Endothelial cell of umbilical vein (primary cell): ENCODE results near the gene FAM120AOS. TPM values are rescaled to one million over a fixed set of nuclear protein-coding genes. Genes with fewer than 3 reads are reported as not detected.

Source experiments
- BruUV-seq: library from RNA; stranded (reverse); fragments of 400-500 nt; replicated peaks from 2 replicates; lab custom pipeline; 2021; lab: Mats Ljungman, UMichigan
- CTCF ChIA-PET: fragments of 300-600, 350-600 bp; sonication (Branson Sonifier 250); formaldehyde crosslinking; loops from one replicate; lab custom pipeline; 2021; ENCODE audit warnings: antibody characterized with exemption, inconsistent platforms; lab: Charles Lee
- POLR2A ChIA-PET: fragments of 300-600, 350-600 bp; sonication (Branson Sonifier 250); formaldehyde crosslinking; loops from one replicate; lab custom pipeline; 2021; ENCODE audit warnings: antibody characterized with exemption, inconsistent platforms; lab: Charles Lee
- DNase-seq: peaks from one replicate; pipeline ENCODE4 v3.0.0-alpha.2; 2011; ENCODE audit warnings: low read depth, low spot score
- FAIRE-seq: peaks from 2 replicates; lab custom pipeline; 2011; peaks lifted over from hg19 to GRCh38; lab: Jason Lieb, UNC
- H2AFZ ChIP-seq: 2 replicates; pipeline ENCODE4 v1.6.0; 2012; ENCODE audit warnings: low read depth, low read length, control low read depth, inconsistent platforms
- H3K27ac ChIP-seq: 2 replicates; pipeline ENCODE4 v1.5.1; 2011; ENCODE audit warnings: low read depth, mild to moderate bottlenecking, control low read depth, low read length, moderate library complexity; ENCODE audit not compliant: insufficient read depth
- H3K27me3 ChIP-seq, 2 experiments: 2 replicates each; pipeline versions ENCODE4 v1.6.0 to v1.6.1; 2011; ENCODE audit warnings: low read length in 2 of 2, mixed read lengths in 1 of 2; ENCODE audit not compliant: control insufficient read depth in 2 of 2, insufficient read depth in 2 of 2
- H3K36me3 ChIP-seq, 2 experiments: 2 replicates in 1 of 2; 3 replicates in 1 of 2; pipeline ENCODE4 v1.5.1; 2011; ENCODE audit warnings: low read length in 2 of 2, mild to moderate bottlenecking in 1 of 2, moderate library complexity in 1 of 2; ENCODE audit not compliant: control insufficient read depth in 2 of 2, insufficient read depth in 2 of 2; ENCODE audit errors: extremely low read depth in 1 of 2
- H3K4me1 ChIP-seq: 3 replicates; pipeline ENCODE4 v1.5.1; 2011; ENCODE audit warnings: mild to moderate bottlenecking, low read length; ENCODE audit not compliant: control insufficient read depth, insufficient read depth; ENCODE audit errors: extremely low read depth
- H3K4me2 ChIP-seq: 2 replicates; pipeline ENCODE4 v1.6.1; 2011; ENCODE audit warnings: low read length, control low read depth, mixed read lengths; ENCODE audit not compliant: insufficient read depth
- H3K4me3 ChIP-seq, 3 experiments: fragments of 200-600 bp in 1 of 3; sonication (generic), shearing (Covaris generic) in 1 of 3; replicated peaks in 1 of 3; 2 replicates each; pipeline ENCODE4 v1.5.1; 2011 to 2016; ENCODE audit warnings: control low read depth in 3 of 3, low read length in 3 of 3, mild to moderate bottlenecking in 2 of 3, inconsistent platforms in 1 of 3, low read depth in 1 of 3, moderate library complexity in 1 of 3; ENCODE audit not compliant: insufficient read depth in 1 of 3
- H3K79me2 ChIP-seq: 2 replicates; pipeline ENCODE4 v1.6.0; 2012; ENCODE audit warnings: low read length, inconsistent platforms; ENCODE audit not compliant: control insufficient read depth, insufficient read depth
- H3K9ac ChIP-seq: replicated peaks from 2 replicates; pipeline ENCODE3; 2011; ENCODE audit warnings: low read length, control low read depth; ENCODE audit not compliant: insufficient read depth; ENCODE audit errors: extremely low read depth
- H3K9me1 ChIP-seq: replicated peaks from 3 replicates; pipeline ENCODE4 v1.6.0; 2011; ENCODE audit warnings: mild to moderate bottlenecking, low read length; ENCODE audit not compliant: control insufficient read depth, insufficient read depth; ENCODE audit errors: extremely low read depth
- H3K9me3 ChIP-seq: replicated peaks from 2 replicates; pipeline ENCODE4 v1.5.1; 2012; ENCODE audit warnings: low read length, inconsistent platforms; ENCODE audit not compliant: control insufficient read depth, insufficient read depth
- H4K20me1 ChIP-seq: replicated peaks from 2 replicates; pipeline ENCODE3; 2011; ENCODE audit warnings: mild to moderate bottlenecking, low read length; ENCODE audit not compliant: control insufficient read depth, insufficient read depth; ENCODE audit errors: extremely low read depth
- EZH2 ChIP-seq: IDR thresholded peaks from 2 replicates; pipeline ENCODE4 v1.6.1; 2012; ENCODE audit warnings: borderline replicate concordance, low read depth, mild to moderate bottlenecking, moderate library complexity, low read length, inconsistent platforms; ENCODE audit not compliant: severe bottlenecking
- FOS ChIP-seq: IDR thresholded peaks from 2 replicates; pipeline ENCODE4 v1.6.1; 2011; ENCODE audit warnings: mild to moderate bottlenecking, low read length, moderate library complexity, borderline replicate concordance; ENCODE audit not compliant: insufficient read depth
- GATA2 ChIP-seq: IDR thresholded peaks from 2 replicates; pipeline ENCODE4 v1.7.0; 2011; ENCODE audit warnings: low read depth, mild to moderate bottlenecking, moderate library complexity, mixed read lengths, low read length; ENCODE audit not compliant: insufficient read length, insufficient read depth
- JUN ChIP-seq: IDR thresholded peaks from 2 replicates; pipeline ENCODE4 v1.6.1; 2011; ENCODE audit warnings: borderline replicate concordance, low read depth; ENCODE audit not compliant: insufficient read length, insufficient read depth
- MAX ChIP-seq: IDR thresholded peaks from 2 replicates; pipeline ENCODE4 v1.6.1; 2011; ENCODE audit not compliant: insufficient read depth, insufficient read length
- MYC ChIP-seq: IDR thresholded peaks from one replicate; pipeline ENCODE4 v1.6.1; 2011; ENCODE audit warnings: mild to moderate bottlenecking, low read depth, low read length
- POLR2A ChIP-seq: IDR thresholded peaks from 2 replicates; pipeline ENCODE4 v1.6.1; 2012; ENCODE audit warnings: low read depth, mild to moderate bottlenecking, control low read depth, low read length
- POLR2AphosphoS5 ChIP-seq: IDR thresholded peaks from 2 replicates; pipeline ENCODE4 v1.6.1; 2012; ENCODE audit warnings: low read depth, mild to moderate bottlenecking, control low read depth, low read length, moderate library complexity; ENCODE audit not compliant: insufficient read depth
- dilution Hi-C: fragments of 300-500 bp; cut with MboI; formaldehyde crosslinking; loops from one replicate; pipeline ENCODE4 v1.15.0; 2019; ENCODE audit warnings: low sequenced_read_pairs; ENCODE audit not compliant: extremely low pct_ligation_motif_present
- intact Hi-C: fragments of 100-400 bp; cut with micrococcal nuclease; formaldehyde crosslinking; loops from one replicate; pipeline ENCODE4 v1.10.0; 2022
- polyA plus RNA-seq, 4 experiments: library from polyadenylated mRNA; depleted of rRNA in 3 of 4; stranded (reverse) in 3 of 4; unstranded in 1 of 4; fragments of >200 nt; gene quantifications; 2 replicates each; pipeline versions ENCODE4 v1.2.1 to v1.2.3, GENCODE V29; 2011 to 2012; ENCODE audit warnings: missing spikeins in 1 of 4
- total RNA-seq: library from RNA; stranded (reverse); gene quantifications from 2 replicates; pipeline ENCODE4 v1.2.3, GENCODE V29; 2021
- TF ChIP-seq, protein P1 (sequence below), 2 donors: IDR thresholded peaks; 1 replicate in 1 of 2; 2 replicates in 1 of 2; pipeline ENCODE4 v1.5.1; 2011; ENCODE audit warnings: low read length in 2 of 2, mild to moderate bottlenecking in 2 of 2, moderate library complexity in 2 of 2, control low read depth in 1 of 2, inconsistent platforms in 1 of 2, low read depth in 1 of 2; ENCODE audit not compliant: insufficient read depth in 1 of 2; ENCODE audit errors: extremely low read depth in 1 of 2

The FAM120AOS gene
- total and polyA plus RNA-seq, 2 donors (not counting 3 experiments of a cell fraction or from before 2014, with no cell fraction given) = 25.9 to 32.4 TPM

DNA sequence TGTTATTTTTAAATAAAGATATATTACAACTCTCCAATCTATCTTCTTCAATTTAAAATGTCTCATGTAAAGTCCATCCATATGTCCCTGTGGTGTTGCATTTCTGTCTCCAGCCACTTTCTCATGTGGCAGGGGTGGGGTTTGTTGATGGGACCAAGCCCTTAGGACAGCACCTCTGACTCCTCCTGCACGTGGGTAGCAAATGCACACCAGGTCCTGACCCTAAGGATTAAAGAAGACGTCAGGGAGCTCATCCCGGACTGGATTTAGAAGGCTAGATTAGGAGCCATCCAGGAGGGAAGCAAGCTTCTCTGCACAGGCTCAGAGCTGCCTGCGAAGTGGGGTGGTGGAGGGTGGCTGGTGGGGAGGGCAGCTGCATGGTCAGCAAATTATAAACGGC lies 38.9 kb upstream of the FAM120AOS start:
- Histone ChIP-seq H2AFZ (no peak overlapping the region), H3K27ac (no peak overlapping the region), H3K9me1 (no peaks in the 10 kb centered on the region), H3K36me3 (peaks cover 7 to 10% of the 10 kb centered on the region in 2 experiments), H3K9me3 (no peaks in the 10 kb centered on the region), H3K4me1 (peaks cover 12% of the 10 kb centered on the region), H3K4me3 (no peak overlapping the region), H4K20me1 (no peaks in the 10 kb centered on the region), H3K9ac (no peak overlapping the region), H3K27me3 (no peaks in the 10 kb centered on the region), H3K79me2 (peaks cover 90% of the 10 kb centered on the region), H3K4me2 (no peak overlapping the region)
- FAIRE-seq = no peak
- CTCF ChIA-PET = no interaction called here
- intact Hi-C loops (no loop called here), dilution Hi-C loops (no loop called here)
- DNase-seq = no peak
- TF ChIP-seq POLR2AphosphoS5 = no peak
- TF ChIP-seq GATA2 = no peak
- no peak for TF ChIP-seq MYC
- no peak for TF ChIP-seq POLR2A
- no peak for TF ChIP-seq JUN
- TF ChIP-seq, protein P1, sequence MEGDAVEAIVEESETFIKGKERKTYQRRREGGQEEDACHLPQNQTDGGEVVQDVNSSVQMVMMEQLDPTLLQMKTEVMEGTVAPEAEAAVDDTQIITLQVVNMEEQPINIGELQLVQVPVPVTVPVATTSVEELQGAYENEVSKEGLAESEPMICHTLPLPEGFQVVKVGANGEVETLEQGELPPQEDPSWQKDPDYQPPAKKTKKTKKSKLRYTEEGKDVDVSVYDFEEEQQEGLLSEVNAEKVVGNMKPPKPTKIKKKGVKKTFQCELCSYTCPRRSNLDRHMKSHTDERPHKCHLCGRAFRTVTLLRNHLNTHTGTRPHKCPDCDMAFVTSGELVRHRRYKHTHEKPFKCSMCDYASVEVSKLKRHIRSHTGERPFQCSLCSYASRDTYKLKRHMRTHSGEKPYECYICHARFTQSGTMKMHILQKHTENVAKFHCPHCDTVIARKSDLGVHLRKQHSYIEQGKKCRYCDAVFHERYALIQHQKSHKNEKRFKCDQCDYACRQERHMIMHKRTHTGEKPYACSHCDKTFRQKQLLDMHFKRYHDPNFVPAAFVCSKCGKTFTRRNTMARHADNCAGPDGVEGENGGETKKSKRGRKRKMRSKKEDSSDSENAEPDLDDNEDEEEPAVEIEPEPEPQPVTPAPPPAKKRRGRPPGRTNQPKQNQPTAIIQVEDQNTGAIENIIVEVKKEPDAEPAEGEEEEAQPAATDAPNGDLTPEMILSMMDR (IDR thresholded peaks at IDR 0.05; ENCODE audit: extremely low read depth in 1 of 2, insufficient read depth in 1 of 2, low read depth in 1 of 2, low read length in 2 of 2) = no peak
- no peak for TF ChIP-seq FOS
- TF ChIP-seq MAX = no peak
- TF ChIP-seq EZH2 = no peak
- POLR2A ChIA-PET = no interaction called here
- BruUV-seq = no TSS peak
